ENCODE data around the gene TTC12. TPM values are rescaled to one million over a fixed set of nuclear protein-coding genes. Genes with fewer than 3 reads are reported as not detected.

TTC12 gene
- total and polyA plus RNA-seq, 3 donors from 2014 or later, result 42.1 to 123 (median 81.3) TPM

- Histone ChIP-seq H3K4me1 (no peaks in the 10 kb centered on the region), H3K27me3 (no peaks in the 10 kb centered on the region), H3K27ac (no peak overlapping the region), H3K36me3 (ENCODE audit: low read depth, missing control alignments) (no peaks in the 10 kb centered on the region), H3K9me3 (no peaks in the 10 kb centered on the region), H3K4me3 (no peak overlapping the region)
- TF ChIP-seq CTCF (IDR thresholded peaks at IDR 0.05), result no peak
- WGBS, 2 donors, result 86 to 89% methylated on average over 3 of the region's 3 CpGs
- no peak for DNase-seq
- intact Hi-C loops (cut with DNase I; ENCODE audit: low total_unique reads), result no loop called here
Measured at GRCh38 chr11:113351068-113351450, 36.7 kb downstream of the TTC12 start.

- DNase-seq, result no peak
- TF ChIP-seq CTCF (IDR thresholded peaks at IDR 0.05) (no peak), POLR2A (IDR thresholded peaks at IDR 0.05) (no peak)
- 72 to 86% methylated on average over 4 of the region's 4 CpGs for WGBS, 2 donors
- Histone ChIP-seq H3K9me3 (no peaks in the 10 kb centered on the region), H3K27ac (no peak overlapping the region), H3K36me3 (ENCODE audit: low read depth, missing control alignments) (no peaks in the 10 kb centered on the region), H3K4me3 (no peak overlapping the region), H3K4me1 (no peaks in the 10 kb centered on the region), H3K27me3 (no peaks in the 10 kb centered on the region)
- intact Hi-C loops (cut with DNase I; ENCODE audit: low total_unique reads), result no loop called here
Measured at GRCh38 chr11:113351480-113351879, 37.1 kb downstream of the TTC12 start.

GRCh38 chr11:113356203-113356602, 41.8 kb downstream of the TTC12 start:
- Histone ChIP-seq H3K27ac (no peak overlapping the region), H3K4me3 (no peak overlapping the region), H3K36me3 (ENCODE audit: low read depth, missing control alignments) (no peaks in the 10 kb centered on the region), H3K9me3 (no peaks in the 10 kb centered on the region), H3K27me3 (no peaks in the 10 kb centered on the region), H3K4me1 (no peaks in the 10 kb centered on the region)
- TF ChIP-seq CTCF (IDR thresholded peaks at IDR 0.05), result no peak
- TF ChIP-seq POLR2A (IDR thresholded peaks at IDR 0.05), result no peak
- 95 to 97% methylated on average over 3 of the region's 3 CpGs for WGBS, 2 donors
- intact Hi-C loops (cut with DNase I; ENCODE audit: low total_unique reads), result no loop called here
- DNase-seq, result no peak

- DNase-seq, result no peak
- no peaks in the 10 kb centered on the region for H3K9me3 ChIP-seq
- H3K27ac ChIP-seq, result no peak overlapping the region
- H3K27me3 ChIP-seq, result no peaks in the 10 kb centered on the region
- TF ChIP-seq CTCF (IDR thresholded peaks at IDR 0.05) (no peak), POLR2A (IDR thresholded peaks at IDR 0.05) (no peak)
- no peaks in the 10 kb centered on the region for H3K4me1 ChIP-seq
- H3K36me3 ChIP-seq (ENCODE audit: low read depth, missing control alignments), result no peaks in the 10 kb centered on the region
- H3K4me3 ChIP-seq, result no peak overlapping the region
- intact Hi-C loops (cut with DNase I; ENCODE audit: low total_unique reads), result no loop called here
- WGBS, 2 donors, result 73 to 87% methylated on average over 5 of the region's 5 CpGs
Measured at GRCh38 chr11:113363406-113363805, 49.0 kb downstream of the TTC12 start.

- Histone ChIP-seq H3K9me3 (no peaks in the 10 kb centered on the region), H3K4me3 (no peak overlapping the region), H3K36me3 (ENCODE audit: low read depth, missing control alignments) (no peaks in the 10 kb centered on the region), H3K4me1 (no peaks in the 10 kb centered on the region), H3K27me3 (no peaks in the 10 kb centered on the region), H3K27ac (no peak overlapping the region)
- 86% methylated on average over 6 to 7 of the region's 7 CpGs for WGBS, 2 donors
- TF ChIP-seq POLR2A (IDR thresholded peaks at IDR 0.05), result no peak
- no peak for TF ChIP-seq CTCF (IDR thresholded peaks at IDR 0.05)
- no peak for DNase-seq
- intact Hi-C loops (cut with DNase I; ENCODE audit: low total_unique reads), result no loop called here
Measured at GRCh38 chr11:113363996-113364641, 49.7 kb downstream of the TTC12 start.
